T-helper 2 cell treated with Interferon-gamma antibody and Interleukin-4, amounts not matched to agents 5 μg/mL and 100 μg/mL, for 36 hours (primary cell): ENCODE data around the gene SCN10A.

ENCODE experiments used
- DNase-seq: peaks from one replicate; pipeline ENCODE4 v3.0.0; 2021; ENCODE audit warnings: low spot score
- H3K27ac Mint-ChIP-seq: one replicate; pipeline ENCODE4 v1.8.0; 2021; ENCODE audit warnings: mild to moderate bottlenecking, mixed read lengths
- H3K27me3 Mint-ChIP-seq: one replicate; pipeline ENCODE4 v1.8.0; 2021; ENCODE audit warnings: low read depth, mixed read lengths
- H3K36me3 Mint-ChIP-seq: one replicate; pipeline ENCODE4 v1.8.0; 2021; ENCODE audit warnings: low read depth, mixed read lengths
- H3K4me1 Mint-ChIP-seq: one replicate; pipeline ENCODE4 v1.8.0; 2021; ENCODE audit warnings: low read depth, mixed read lengths
- H3K4me3 Mint-ChIP-seq: one replicate; pipeline ENCODE4 v1.8.0; 2022; ENCODE audit warnings: mild to moderate bottlenecking, moderate library complexity, mixed read lengths
- H3K9me3 Mint-ChIP-seq: one replicate; pipeline ENCODE4 v1.8.0; 2021; ENCODE audit warnings: mixed read lengths

Gene SCN10A

DNA sequence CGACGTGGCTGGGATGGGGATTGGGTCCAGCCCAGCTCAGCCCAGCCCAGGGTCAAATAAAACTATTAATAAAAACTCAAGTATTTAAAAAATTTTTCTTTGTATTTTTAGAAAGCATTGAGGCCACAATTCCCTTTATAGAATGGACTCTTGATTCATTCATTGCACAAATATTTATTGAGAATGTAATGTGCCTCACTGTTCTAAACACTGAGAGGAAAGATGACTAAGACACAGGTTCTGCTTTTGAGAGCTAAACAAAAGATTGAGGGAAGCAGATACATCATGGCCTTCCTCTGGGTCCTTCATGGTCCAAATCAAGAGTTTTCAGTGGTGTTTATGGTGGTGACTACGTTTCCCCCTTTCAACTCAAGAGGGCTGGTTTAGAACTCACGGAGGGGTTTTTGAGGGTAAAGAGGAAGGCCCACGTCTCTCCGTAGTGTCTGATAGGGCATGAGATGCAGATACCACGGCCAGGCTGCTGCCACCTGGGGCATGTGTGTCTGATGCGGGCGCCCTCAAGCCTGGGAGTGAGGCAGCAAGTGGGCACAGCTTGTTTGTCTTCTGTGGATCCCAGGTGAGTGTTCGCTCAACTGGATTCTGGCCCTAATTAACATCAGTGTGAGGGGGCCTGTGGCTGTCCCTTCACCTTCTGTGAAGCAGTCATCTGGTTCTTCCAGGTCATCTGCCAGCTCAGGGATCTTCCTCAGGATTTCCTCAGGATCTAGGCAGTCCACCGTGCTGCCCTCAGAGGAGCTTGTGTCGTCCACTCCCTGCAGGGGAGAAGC lies 93.0 kb downstream of the SCN10A start:
- Mint-ChIP-seq H3K9me3 (no peaks in the 10 kb centered on the region), H3K27me3 (no peaks in the 10 kb centered on the region), H3K36me3 (no peaks in the 10 kb centered on the region), H3K4me1 (no peaks in the 10 kb centered on the region), H3K27ac (no peak overlapping the region), H3K4me3 (no peak overlapping the region)
- no peak for DNase-seq

DNA sequence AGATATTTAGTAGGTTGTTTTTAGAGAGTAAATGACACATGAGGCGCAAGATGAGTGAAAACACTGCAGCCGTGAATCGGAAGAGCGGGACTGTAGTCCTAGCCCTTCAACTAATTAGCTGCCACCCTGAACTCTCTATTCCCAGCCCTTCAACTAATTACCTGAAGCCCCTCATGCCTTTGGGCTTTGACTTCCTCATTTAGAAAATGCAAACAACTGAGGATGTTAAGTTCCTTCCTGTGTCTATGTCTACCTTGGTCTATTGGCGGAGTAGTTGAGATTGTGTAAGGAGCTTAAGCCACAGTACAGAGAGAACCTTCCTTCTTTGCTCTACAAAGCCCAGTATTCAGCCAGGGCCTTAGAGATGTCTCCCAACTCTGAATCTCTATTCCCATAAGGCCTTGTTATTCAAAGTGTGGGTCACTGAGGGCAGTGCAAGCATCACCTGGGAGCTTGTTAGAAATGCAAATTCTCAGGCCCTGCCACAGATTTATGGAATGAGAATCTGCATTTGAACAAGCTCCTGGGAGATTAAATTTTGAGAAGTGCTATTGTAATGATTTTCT lies 94.7 kb downstream of the SCN10A start:
- H3K36me3 Mint-ChIP-seq, result no peaks in the 10 kb centered on the region
- no peaks in the 10 kb centered on the region for H3K4me1 Mint-ChIP-seq
- H3K27ac Mint-ChIP-seq, result no peak overlapping the region
- DNase-seq, result no peak
- no peak overlapping the region for H3K4me3 Mint-ChIP-seq
- H3K27me3 Mint-ChIP-seq, result no peaks in the 10 kb centered on the region
- H3K9me3 Mint-ChIP-seq, result no peaks in the 10 kb centered on the region

DNA sequence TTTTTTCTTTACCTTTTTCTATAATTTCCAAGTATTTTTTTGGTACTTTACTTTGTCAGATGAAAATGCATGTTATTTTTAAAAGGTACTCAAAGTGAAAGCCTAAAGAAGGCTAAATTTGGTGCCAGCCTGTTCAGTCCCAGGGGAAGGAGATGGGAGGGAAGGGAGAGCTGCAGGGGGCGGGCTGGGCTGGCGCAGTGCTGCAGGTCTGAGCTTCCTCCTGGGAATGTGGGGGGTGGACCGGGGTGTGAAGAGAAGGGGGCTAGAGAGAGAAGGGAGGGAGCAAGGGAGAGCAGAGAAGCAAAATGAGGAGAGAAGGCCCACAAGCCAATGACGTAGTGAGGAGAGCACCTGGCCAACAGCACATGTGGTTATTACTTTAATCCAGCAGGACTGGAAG lies 95.6 kb downstream of the SCN10A start:
- no peaks in the 10 kb centered on the region for H3K4me1 Mint-ChIP-seq
- H3K27ac Mint-ChIP-seq, result no peak overlapping the region
- H3K36me3 Mint-ChIP-seq, result no peaks in the 10 kb centered on the region
- H3K4me3 Mint-ChIP-seq, result no peak overlapping the region
- DNase-seq, result no peak
- no peaks in the 10 kb centered on the region for H3K9me3 Mint-ChIP-seq
- no peaks in the 10 kb centered on the region for H3K27me3 Mint-ChIP-seq

DNA sequence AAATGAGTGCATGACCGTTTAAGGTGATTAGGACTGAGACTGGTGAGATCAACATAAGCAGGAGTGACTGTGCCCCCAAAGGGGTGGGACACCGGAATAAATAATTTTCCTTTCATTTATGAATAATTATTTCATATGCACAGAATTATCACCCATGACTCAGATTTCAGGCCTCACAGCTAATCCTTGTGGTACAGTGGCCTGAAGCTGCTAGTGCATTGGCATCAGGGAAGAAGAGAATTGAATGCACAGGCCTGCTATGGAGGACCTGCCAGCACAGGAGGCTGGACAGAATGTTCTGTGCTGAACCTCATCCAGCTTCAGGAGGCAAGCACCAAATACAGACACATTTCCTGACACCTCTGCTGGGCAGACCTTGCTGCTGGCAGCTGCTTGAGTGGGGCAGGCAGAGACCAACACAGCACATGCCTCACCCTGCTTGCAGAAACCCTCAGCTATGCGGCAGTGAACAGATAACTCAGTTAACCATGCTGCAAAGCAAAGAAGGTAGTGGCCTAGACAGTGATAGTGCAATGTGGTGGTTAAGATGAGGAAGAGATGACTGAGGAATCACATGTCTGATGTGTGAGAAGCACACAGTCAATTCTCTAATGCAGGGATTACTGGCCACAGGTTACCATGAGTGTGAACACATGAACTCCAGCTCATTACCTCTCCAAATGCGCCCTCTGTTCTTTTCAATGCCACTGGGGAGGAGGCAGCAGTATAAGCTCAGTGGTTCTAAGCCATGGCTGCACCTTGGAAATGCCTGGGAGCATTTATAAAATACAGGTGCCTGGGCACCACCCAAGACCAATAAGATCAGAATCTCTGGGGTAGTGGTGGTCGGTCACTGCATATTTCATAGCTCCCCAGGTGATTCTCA lies 98.4 kb downstream of the SCN10A start:
- Mint-ChIP-seq H3K9me3 (no peaks in the 10 kb centered on the region), H3K4me3 (no peak overlapping the region), H3K27ac (no peak overlapping the region), H3K36me3 (no peaks in the 10 kb centered on the region), H3K27me3 (no peaks in the 10 kb centered on the region), H3K4me1 (no peaks in the 10 kb centered on the region)
- DNase-seq, result no peak

DNA sequence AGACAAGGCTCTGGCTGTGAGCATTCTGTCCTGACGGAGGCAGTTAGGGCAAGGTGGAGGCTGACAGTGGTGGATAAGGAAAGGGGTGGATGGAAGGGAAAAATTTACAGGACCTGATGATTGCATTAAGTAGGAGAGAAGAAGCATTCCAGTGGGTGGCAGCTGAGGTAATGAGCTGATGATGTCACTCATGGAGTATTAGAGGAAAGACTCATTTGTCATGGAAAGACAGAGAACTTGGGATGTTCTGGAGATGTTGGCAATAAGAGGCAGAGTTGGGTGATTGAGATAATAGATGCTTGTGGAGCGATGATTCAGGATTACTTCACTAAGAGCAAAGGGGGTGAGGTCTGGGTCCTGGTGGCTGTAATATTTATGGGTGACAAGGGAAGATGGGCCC lies 102.9 kb downstream of the SCN10A start:
- H3K4me3 Mint-ChIP-seq, result no peak overlapping the region
- no peak for DNase-seq
- no peaks in the 10 kb centered on the region for H3K9me3 Mint-ChIP-seq
- no peaks in the 10 kb centered on the region for H3K27me3 Mint-ChIP-seq
- H3K4me1 Mint-ChIP-seq, result no peaks in the 10 kb centered on the region
- no peak overlapping the region for H3K27ac Mint-ChIP-seq
- no peaks in the 10 kb centered on the region for H3K36me3 Mint-ChIP-seq

DNA sequence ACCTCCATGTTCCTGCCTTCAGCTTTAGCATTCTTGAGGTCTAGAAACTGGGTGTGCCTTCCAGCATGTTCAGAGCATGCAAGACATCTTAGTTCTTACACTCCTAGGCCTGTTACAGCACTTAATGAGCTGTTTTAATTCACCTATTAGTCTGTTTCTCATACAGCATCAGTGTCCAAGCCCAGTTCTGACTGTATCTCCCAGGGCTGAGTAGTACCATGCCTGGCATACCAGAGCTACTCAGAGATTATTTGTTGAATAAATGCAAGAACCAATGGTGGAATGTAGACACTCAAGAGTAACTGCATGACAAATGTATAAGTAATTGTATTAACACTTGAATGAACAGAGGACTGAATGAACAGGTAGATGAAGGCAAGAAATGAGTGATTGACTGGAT lies 104.7 kb downstream of the SCN10A start:
- Mint-ChIP-seq H3K9me3 (no peaks in the 10 kb centered on the region), H3K4me3 (no peak overlapping the region), H3K36me3 (no peaks in the 10 kb centered on the region), H3K4me1 (no peaks in the 10 kb centered on the region), H3K27ac (no peak overlapping the region), H3K27me3 (no peaks in the 10 kb centered on the region)
- DNase-seq, result no peak

DNA sequence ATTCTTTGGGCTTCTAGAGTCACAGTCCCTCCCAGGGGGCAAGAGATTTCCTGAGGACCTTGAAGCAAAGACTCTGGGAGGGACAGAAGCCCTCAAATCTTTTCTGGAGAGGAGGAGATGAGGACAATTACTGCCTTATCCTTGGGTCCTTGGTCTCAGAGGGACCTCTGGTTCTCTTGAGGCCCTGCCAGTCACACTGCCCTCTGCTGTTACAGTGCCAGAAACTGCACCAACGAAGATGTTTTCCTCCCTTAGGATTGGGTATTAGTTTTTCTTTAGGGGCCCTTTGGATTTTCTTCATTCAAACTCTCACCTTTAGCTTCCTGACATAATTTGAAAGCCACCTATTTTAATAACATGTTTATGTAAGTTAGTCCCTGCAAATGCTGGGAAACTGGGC lies 108.3 kb downstream of the SCN10A start:
- Mint-ChIP-seq H3K4me3 (no peak overlapping the region), H3K27ac (no peak overlapping the region), H3K36me3 (no peaks in the 10 kb centered on the region), H3K9me3 (no peaks in the 10 kb centered on the region), H3K27me3 (no peaks in the 10 kb centered on the region), H3K4me1 (no peaks in the 10 kb centered on the region)
- no peak for DNase-seq

DNA sequence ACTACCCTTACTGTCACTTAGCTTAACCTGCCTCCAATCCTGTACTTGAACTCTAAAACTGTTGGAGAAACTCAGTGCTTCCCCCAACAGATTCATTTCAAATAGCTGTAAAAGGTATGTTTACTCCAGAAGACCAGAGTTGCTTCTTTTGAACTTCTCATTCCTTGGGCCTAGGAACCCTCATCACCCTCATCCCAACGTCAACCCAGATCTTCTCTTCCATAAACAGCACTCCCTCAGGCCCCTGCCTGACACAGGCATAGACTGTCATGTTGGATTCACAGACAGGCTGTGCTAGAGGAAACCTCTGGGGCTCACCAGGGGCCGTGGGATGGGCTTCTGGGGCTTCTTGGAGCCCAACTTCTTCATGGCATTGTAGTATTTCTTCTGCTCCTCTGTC lies 109.1 kb downstream of the SCN10A start:
- no peak overlapping the region for H3K4me3 Mint-ChIP-seq
- no peaks in the 10 kb centered on the region for H3K36me3 Mint-ChIP-seq
- DNase-seq, result no peak
- no peaks in the 10 kb centered on the region for H3K27me3 Mint-ChIP-seq
- no peaks in the 10 kb centered on the region for H3K9me3 Mint-ChIP-seq
- H3K27ac Mint-ChIP-seq, result no peak overlapping the region
- no peaks in the 10 kb centered on the region for H3K4me1 Mint-ChIP-seq

DNA sequence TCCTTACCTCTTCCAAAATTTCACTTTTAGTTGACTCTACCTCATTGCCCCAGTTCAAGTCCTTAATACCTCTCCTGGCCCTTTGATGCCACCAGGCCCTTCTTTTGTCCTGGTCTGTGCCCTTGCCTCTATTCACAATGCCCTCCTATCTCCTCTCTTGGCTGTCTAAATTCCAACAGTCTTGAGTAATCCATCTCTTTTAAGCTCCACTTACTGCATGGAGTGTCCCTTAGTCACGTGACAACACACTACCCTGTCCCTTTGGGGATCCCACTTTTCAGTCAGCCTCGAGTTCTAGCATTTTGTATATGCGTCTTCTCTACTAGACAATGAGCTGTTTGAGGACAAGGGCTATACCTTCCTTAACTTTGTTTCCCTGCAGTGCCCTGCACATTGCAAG lies 113.8 kb downstream of the SCN10A start:
- no peaks in the 10 kb centered on the region for H3K36me3 Mint-ChIP-seq
- no peaks in the 10 kb centered on the region for H3K4me1 Mint-ChIP-seq
- H3K27me3 Mint-ChIP-seq, result peaks cover 3% of the 10 kb centered on the region
- H3K27ac Mint-ChIP-seq, result no peak overlapping the region
- H3K4me3 Mint-ChIP-seq, result no peak overlapping the region
- DNase-seq, result no peak
- no peaks in the 10 kb centered on the region for H3K9me3 Mint-ChIP-seq

DNA sequence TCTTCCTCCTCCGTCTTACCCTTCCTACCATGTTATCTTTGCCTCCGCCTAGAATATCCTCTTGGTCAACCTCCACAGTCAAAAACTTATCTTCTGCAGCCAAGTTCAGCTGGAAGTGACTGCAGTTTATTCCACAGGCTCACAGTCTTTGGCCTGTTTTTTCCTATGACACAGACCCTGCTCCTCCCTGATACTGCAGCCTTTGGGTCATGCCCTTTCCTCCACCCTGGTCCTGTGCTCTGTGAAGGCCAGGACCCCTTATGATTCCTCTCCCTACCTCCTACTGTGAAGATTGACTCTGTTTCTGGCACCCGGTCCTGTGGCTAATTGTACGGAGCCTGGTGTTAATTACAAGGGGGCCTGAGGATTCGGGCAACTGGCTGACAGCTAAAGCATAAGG lies 117.3 kb downstream of the SCN10A start:
- Mint-ChIP-seq H3K36me3 (no peaks in the 10 kb centered on the region), H3K4me3 (no peak overlapping the region), H3K27ac (no peak overlapping the region), H3K27me3 (peaks cover 5% of the 10 kb centered on the region), H3K9me3 (no peaks in the 10 kb centered on the region), H3K4me1 (no peaks in the 10 kb centered on the region)
- DNase-seq, result no peak

DNA sequence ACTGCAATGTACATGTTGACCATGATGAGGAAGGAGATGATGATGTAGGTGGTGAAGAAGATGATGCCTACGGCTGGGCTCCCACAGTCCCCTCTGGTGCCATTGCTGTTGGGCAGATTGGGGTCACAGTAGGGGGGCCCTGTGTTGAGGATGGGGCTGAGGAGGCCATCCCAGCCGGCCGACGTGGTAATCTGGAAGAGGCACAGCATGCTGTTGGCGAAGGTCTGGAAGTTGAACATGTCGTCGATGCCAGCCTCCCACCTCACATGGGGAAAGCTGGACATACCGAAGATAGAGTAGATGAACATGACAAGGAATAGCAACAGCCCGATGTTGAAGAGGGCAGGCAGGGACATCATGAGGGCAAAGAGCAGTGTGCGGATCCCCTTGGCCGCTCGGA lies 118.0 kb downstream of the SCN10A start:
- no peaks in the 10 kb centered on the region for H3K4me1 Mint-ChIP-seq
- no peaks in the 10 kb centered on the region for H3K9me3 Mint-ChIP-seq
- peaks cover 5% of the 10 kb centered on the region for H3K27me3 Mint-ChIP-seq
- no peak for DNase-seq
- H3K4me3 Mint-ChIP-seq, result no peak overlapping the region
- H3K27ac Mint-ChIP-seq, result no peak overlapping the region
- no peaks in the 10 kb centered on the region for H3K36me3 Mint-ChIP-seq

DNA sequence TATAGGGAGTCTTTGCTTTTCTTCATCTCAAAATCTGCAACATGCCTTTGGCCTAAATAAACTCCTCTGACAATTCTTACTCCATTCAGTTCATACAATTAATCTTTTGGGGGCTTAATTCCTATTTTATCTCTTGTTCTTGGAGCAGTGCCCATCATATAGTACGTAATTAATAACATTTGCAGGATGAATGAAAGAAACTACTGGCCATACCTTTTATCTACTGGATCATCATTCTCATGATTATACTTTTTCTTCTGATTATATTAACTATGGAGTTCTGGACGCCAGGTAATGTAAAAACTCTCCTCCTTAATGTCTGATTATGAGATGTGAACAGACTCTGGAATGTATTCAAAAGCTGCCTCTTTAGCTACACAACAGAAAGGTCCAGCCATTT lies 120.0 kb downstream of the SCN10A start:
- Mint-ChIP-seq H3K4me1 (no peaks in the 10 kb centered on the region), H3K27ac (no peak overlapping the region), H3K4me3 (no peak overlapping the region), H3K36me3 (no peaks in the 10 kb centered on the region), H3K9me3 (no peaks in the 10 kb centered on the region), H3K27me3 (peaks cover 2% of the 10 kb centered on the region)
- no peak for DNase-seq

DNA sequence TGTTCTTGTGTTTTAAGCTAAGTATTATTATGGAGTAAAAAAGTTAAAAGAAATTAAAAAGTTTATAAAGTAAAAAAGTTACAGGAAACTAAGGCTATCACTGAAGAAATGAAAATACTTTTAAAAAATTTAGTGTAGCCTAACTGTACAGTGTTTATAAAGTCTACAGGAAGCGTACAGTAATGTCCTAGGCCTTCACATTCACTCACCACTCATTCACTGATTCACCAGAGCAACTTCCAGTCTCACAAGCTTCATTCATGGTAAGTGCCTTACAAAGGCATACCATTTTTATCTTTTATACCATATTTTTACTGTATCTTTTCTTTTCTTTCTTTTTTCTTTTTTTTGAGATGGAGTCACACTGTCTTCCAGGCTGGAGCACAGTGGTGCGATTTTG lies 125.8 kb downstream of the SCN10A start:
- H3K27me3 Mint-ChIP-seq, result peaks cover 2% of the 10 kb centered on the region
- H3K4me3 Mint-ChIP-seq, result no peak overlapping the region
- no peaks in the 10 kb centered on the region for H3K36me3 Mint-ChIP-seq
- no peak for DNase-seq
- H3K27ac Mint-ChIP-seq, result no peak overlapping the region
- no peaks in the 10 kb centered on the region for H3K9me3 Mint-ChIP-seq
- H3K4me1 Mint-ChIP-seq, result no peaks in the 10 kb centered on the region

DNA sequence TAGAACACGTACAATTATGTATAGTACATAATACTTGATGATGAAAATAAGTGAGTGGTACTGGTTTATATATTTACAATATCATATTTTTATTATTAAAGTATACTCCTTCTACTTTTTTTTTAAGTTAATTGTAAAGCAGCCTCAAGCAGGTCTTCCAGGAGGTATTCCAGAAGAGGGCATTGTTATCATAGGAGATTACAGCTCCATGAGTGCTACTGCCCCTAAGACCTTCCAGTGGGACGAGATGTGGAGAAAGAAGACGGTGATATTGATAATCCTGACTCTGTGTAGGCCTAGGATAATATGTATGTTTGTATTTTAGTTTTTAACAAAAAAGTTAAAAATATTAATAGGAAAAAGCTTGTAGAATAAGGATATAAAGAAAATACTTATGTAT lies 126.2 kb downstream of the SCN10A start:
- H3K9me3 Mint-ChIP-seq, result no peaks in the 10 kb centered on the region
- no peaks in the 10 kb centered on the region for H3K36me3 Mint-ChIP-seq
- no peak overlapping the region for H3K4me3 Mint-ChIP-seq
- no peaks in the 10 kb centered on the region for H3K4me1 Mint-ChIP-seq
- no peak overlapping the region for H3K27ac Mint-ChIP-seq
- DNase-seq, result no peak
- peaks cover 2% of the 10 kb centered on the region for H3K27me3 Mint-ChIP-seq
